Heart right ventricle (tissue), 16 donors: ENCODE results near the gene SMAP2. TPM values are rescaled to one million over a fixed set of nuclear protein-coding genes. Genes with fewer than 3 reads are reported as not detected.

Source experiments
- ATAC-seq, 8 donors: fragments of 200-7000 bp; cut with Tn5 transposase; one replicate each; pipeline ENCODE4 v1.9.1; 2020; ENCODE audit warnings: mild to moderate bottlenecking in 8 of 8, moderate library complexity in 8 of 8, moderate number of reproducible peaks in 1 of 8
- DNase-seq, 2 donors: peaks; one replicate each; pipeline ENCODE4 v3.0.0-alpha.2; 2020
- H3K27ac ChIP-seq, 10 donors: fragments of 200-600 bp; sonication (generic) in 2 of 10; one replicate each; pipeline versions ENCODE4 v1.5.0 to v1.8.0; 2020 to 2022; ENCODE audit warnings: mild to moderate bottlenecking in 3 of 10
- H3K27me3 ChIP-seq, 7 donors: fragments of 200-600 bp; one replicate each; pipeline ENCODE4 v1.8.0; 2021 to 2022; ENCODE audit warnings: mild to moderate bottlenecking in 2 of 7
- H3K36me3 ChIP-seq, 9 donors: fragments of 200-600 bp; sonication (generic) in 1 of 9; one replicate each; pipeline versions ENCODE4 v1.5.0 to v1.8.0; 2020 to 2022; ENCODE audit warnings: mild to moderate bottlenecking in 2 of 9
- H3K4me1 ChIP-seq, 9 donors: fragments of 200-600 bp; sonication (generic) in 1 of 9; one replicate each; pipeline versions ENCODE4 v1.5.0 to v1.8.0; 2020 to 2022; ENCODE audit warnings: mild to moderate bottlenecking in 4 of 9
- H3K4me3 ChIP-seq, 10 donors: fragments of 200-600 bp; sonication (generic) in 2 of 10; one replicate each; pipeline versions ENCODE4 v1.5.0 to v1.8.0; 2020 to 2022; ENCODE audit warnings: mild to moderate bottlenecking in 7 of 10, moderate library complexity in 2 of 10
- H3K9me3 ChIP-seq, 11 donors: fragments of 200-600 bp in 10 of 11; sonication (generic) in 2 of 11; one replicate each; pipeline versions ENCODE4 v1.5.0 to v1.8.0; 2013 to 2022; ENCODE audit warnings: mild to moderate bottlenecking in 2 of 11, control low read depth in 1 of 11, moderate library complexity in 1 of 11
- WGBS, 2 donors: extraction: QIAGEN DNeasy Blood & Tissue Kit; methylation state at CpG; one replicate each; pipeline ENCODE4 v1.1.7; 2013; ENCODE audit warnings: inconsistent platforms in 1 of 2; 5-methylcytosine and 5-hydroxymethylcytosine counted together
- intact Hi-C, 10 donors: fragments of 100-400 bp; cut with DNase I; formaldehyde crosslinking; loops; one replicate each; pipeline versions ENCODE4 v1.11.1 to v1.14.2; 2022
- polyA plus RNA-seq, 2 donors: library from polyadenylated mRNA; stranded (reverse); fragments of 200-250 nt; gene quantifications; one replicate each; pipeline ENCODE4 v1.2.3, GENCODE V29; 2013
- total RNA-seq, 10 donors: library from RNA; stranded (reverse); fragmentation: NEBNext Ultra II Directional in 3 of 10; extraction: Animal tissue kit (Norgen Biotek cat#: 25700) in 3 of 10; gene quantifications; one replicate each; pipeline versions ENCODE4 v1.2.1 to v1.2.4, GENCODE V29; 2021 to 2023
- TF ChIP-seq, protein P1 (sequence below), 9 donors: fragments of 200-600 bp; sonication (generic) in 2 of 9; IDR thresholded peaks; one replicate each; pipeline versions ENCODE4 v1.5.0 to v1.8.0; 2021 to 2022; ENCODE audit warnings: antibody characterized with exemption in 9 of 9, mild to moderate bottlenecking in 5 of 9, moderate library complexity in 1 of 9
- donor health status: Arrhythmogenic right ventricular cardiomyopathy.
- donor health status: ischemic (EF 13 %, LVEDD 7.1; RV severe dilation, severe dysfunction).
- donor health status: healthy with polysubstance abuse.
- donor health status: DM: no; HTN: yes; CAD: no.
- donor health status: DM: no; HTN: no; CAD: no.
- donor health status: ischemic (EF 25% LVEDD 6.9; RV normal size, moderate dysfunction).
- donor health status: ischemic (EF 25% LVEDD 5.7; RV mildly dilated, moderate dysfunction).
- donor health status: healthy.
- donor health status: DM: yes; HTN: yes; CAD: no.
- donor health status: Ischemic cardiomyopathy.
- donor health status: ischemic (EF 35%, LVEDD 5.7; RV mildly dilated, moderate dysfunction).
- donor health status: nonischemic (EF 11% LVEDD 7.7; RV severe dilation, severe dysfunction).
- donor health status: DM: yes; HTN: yes; CAD: no.
- donor health status: PGD.
- donor health status: ischemic (EF 29% LVEDD 5.4; RV normal size, mild dysfunction).
- donor health status: nonischemic (EF 23%, LVEDD 6.1; RV moderate dilation, normal function).

Gene SMAP2
- total and polyA plus RNA-seq, 12 donors, result 9.4 to 29.8 (median 12.4) TPM

DNA sequence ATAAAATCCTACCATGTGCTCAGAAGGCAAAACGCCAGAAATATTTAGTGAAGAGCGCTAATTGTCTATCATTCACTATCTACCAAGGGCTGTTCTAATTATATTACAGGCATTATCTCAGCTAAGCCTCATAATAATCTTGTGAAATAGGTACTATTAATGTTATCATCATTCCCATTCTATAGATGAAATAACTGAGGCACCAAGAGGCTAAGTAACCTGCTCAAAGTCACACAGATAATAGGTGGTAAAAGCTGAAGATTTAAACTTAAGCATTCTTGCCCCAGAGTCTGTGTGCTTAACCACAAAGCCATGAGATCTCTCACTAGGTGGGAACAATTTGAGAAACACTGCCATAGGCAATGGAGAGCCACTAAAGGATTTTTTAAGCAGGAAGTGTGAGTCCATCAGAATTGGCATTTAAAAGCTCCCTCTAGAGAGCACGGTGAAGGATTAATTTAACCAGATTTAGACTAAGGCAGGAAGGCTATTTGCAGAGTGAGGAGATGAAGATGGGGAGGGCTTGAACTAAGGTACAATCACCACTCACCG, 1.7 kb upstream of the SMAP2 start:
- WGBS, 2 donors, result 69 to 71% methylated on average over 4 of the region's 4 CpGs
- Histone ChIP-seq H3K27me3 (no peaks in the 10 kb centered on the region), H3K4me3 (no peak overlapping the region), H3K4me1 (peaks cover 0 to 28% (median 13%) of the 10 kb centered on the region in 9 donors), H3K27ac (no peak overlapping the region), H3K9me3 (no peaks in the 10 kb centered on the region), H3K36me3 (peaks cover 0 to 7% (median 0%) of the 10 kb centered on the region in 9 donors)
- DNase-seq (no peak), ATAC-seq (no peak)
- TF ChIP-seq, protein P1, sequence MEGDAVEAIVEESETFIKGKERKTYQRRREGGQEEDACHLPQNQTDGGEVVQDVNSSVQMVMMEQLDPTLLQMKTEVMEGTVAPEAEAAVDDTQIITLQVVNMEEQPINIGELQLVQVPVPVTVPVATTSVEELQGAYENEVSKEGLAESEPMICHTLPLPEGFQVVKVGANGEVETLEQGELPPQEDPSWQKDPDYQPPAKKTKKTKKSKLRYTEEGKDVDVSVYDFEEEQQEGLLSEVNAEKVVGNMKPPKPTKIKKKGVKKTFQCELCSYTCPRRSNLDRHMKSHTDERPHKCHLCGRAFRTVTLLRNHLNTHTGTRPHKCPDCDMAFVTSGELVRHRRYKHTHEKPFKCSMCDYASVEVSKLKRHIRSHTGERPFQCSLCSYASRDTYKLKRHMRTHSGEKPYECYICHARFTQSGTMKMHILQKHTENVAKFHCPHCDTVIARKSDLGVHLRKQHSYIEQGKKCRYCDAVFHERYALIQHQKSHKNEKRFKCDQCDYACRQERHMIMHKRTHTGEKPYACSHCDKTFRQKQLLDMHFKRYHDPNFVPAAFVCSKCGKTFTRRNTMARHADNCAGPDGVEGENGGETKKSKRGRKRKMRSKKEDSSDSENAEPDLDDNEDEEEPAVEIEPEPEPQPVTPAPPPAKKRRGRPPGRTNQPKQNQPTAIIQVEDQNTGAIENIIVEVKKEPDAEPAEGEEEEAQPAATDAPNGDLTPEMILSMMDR (IDR thresholded peaks at IDR 0.05), result no peak
- intact Hi-C loops, result no loop called here

DNA sequence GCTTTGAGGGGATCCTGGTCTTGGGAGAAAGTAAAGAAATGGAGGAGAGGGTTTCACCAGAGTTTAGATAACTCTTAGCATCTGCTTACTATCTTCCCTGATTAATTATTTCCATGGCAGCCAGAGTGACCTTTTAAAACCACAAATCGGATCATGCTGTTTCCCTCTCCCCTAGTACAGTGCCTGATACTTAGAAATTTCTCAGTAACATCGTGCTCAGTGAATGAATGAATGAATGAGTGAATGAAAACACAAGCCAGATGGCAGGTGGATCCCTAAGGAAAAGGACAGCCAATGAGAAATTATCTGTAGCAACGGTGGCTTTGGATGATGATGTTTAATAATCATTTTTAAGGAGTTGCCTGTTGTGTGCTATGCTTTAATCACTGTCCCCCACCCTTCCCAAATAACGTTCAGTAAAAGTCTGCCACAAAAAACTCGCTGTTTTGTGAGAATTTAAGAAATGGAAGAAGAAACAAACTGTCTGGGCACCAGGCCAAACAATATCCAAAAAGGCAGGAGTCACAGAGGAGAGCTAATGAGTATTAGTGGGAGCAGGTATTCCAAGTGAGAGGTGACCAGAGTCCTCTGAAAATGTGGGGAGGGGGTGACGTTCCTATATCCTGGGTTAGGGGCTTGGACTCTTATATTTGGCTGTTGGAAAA, 737 bp upstream of the SMAP2 start:
- intact Hi-C loops, result no loop called here
- H3K4me3 ChIP-seq, result peak overlapping the region in 6 of 10 donors; percentile 81 to 100 (median 96)
- no peaks in the 10 kb centered on the region for H3K27me3 ChIP-seq
- H3K27ac ChIP-seq, result peak overlapping the region in 1 of 10 donors; percentile 99
- H3K9me3 ChIP-seq, result no peaks in the 10 kb centered on the region
- H3K4me1 ChIP-seq, result peaks cover 0 to 38% (median 13%) of the 10 kb centered on the region in 9 donors
- 47 to 48% methylated on average over 6 of the region's 6 CpGs for WGBS, 2 donors
- peaks cover 0 to 12% (median 0%) of the 10 kb centered on the region in 9 donors for H3K36me3 ChIP-seq
- TF ChIP-seq, protein P1 (IDR thresholded peaks at IDR 0.05), result no peak
- ATAC-seq (no peak), DNase-seq (no peak)

DNA sequence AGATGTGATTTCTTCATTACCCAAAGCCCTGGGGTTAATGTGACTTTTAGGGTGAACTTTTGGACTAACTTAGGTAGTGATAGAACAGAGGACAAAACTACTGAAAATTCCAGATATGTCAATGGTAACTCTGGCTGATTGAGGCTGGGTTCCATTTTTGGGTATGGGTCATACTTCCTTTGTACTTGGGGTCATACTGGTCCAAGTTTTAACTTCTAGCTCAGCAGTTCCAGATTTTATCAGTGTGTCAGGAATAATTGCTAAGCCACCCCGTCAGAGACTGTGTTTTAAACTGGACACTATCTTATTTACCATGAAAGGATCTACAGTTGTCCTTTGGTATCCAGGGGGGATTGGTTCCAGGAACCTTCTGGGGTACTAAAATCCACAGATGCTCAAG, 4.0 kb downstream of the SMAP2 start:
- intact Hi-C loops, result no loop called here
- no peaks in the 10 kb centered on the region for H3K27me3 ChIP-seq
- H3K4me1 ChIP-seq, result peaks cover 2 to 85% (median 18%) of the 10 kb centered on the region in 9 donors
- H3K36me3 ChIP-seq, result peaks cover 0 to 15% (median 0%) of the 10 kb centered on the region in 9 donors
- TF ChIP-seq, protein P1 (IDR thresholded peaks at IDR 0.05), result no peak
- ATAC-seq, result no peak
- WGBS, 2 donors, result 60 to 70% methylated on average over 1 of the region's 1 CpG
- H3K9me3 ChIP-seq, result no peaks in the 10 kb centered on the region
- no peak for DNase-seq
- H3K4me3 ChIP-seq, result no peak overlapping the region
- H3K27ac ChIP-seq, result peak overlapping the region in 1 of 10 donors; percentile 99

DNA sequence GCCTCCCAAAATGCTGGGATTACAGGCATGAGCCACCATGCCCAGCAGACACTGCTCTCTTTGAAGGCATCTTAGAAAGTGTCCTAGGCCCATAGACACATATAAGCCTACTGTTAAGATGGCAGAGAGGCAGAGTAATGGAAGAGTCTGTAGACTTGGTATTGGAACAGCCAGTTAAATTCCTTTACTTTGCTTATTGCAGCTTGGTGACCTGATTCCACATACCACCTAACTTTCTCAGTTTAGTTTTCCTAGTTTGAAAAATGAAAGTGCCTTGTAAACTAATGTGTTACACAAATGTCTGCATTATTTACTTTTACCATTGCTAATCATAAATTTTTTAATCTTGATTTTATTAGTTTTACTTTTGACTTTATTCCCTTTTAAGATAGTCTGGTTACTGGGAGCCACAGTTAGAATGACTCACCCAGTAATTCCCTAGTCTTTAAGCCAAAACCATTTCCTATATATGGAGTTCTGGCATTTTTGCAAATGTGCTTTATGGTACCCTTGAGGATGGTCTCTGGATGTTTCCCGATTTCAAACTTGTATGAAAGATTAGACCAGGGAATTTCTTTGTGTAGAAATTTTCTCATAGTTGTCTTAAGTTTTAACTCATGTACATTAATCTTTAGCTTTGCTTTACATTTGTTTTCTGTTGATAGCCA, 6.4 kb downstream of the SMAP2 start:
- DNase-seq, result no peak
- Histone ChIP-seq H3K27me3 (no peaks in the 10 kb centered on the region), H3K27ac (peak overlapping the region in 3 of 10 donors; percentile 38 to 99 (median 42)), H3K9me3 (no peaks in the 10 kb centered on the region), H3K4me3 (no peak overlapping the region), H3K36me3 (peaks cover 0 to 16% (median 0%) of the 10 kb centered on the region in 9 donors), H3K4me1 (peaks cover 10 to 100% (median 25%) of the 10 kb centered on the region in 9 donors)
- intact Hi-C loops, result no loop called here
- TF ChIP-seq, protein P1 (IDR thresholded peaks at IDR 0.05), result no peak
- ATAC-seq, result no peak
- WGBS, 2 donors, result 23 to 26% methylated on average over 1 of the region's 1 CpG
